ENCODE results near the gene PCNX2. TPM values are rescaled to one million over a fixed set of nuclear protein-coding genes. Genes with fewer than 3 reads are reported as not detected.

PCNX2 gene
- total RNA-seq, 3 donors from 2014 or later: 6.0 to 11.3 (median 8.5) TPM

DNA sequence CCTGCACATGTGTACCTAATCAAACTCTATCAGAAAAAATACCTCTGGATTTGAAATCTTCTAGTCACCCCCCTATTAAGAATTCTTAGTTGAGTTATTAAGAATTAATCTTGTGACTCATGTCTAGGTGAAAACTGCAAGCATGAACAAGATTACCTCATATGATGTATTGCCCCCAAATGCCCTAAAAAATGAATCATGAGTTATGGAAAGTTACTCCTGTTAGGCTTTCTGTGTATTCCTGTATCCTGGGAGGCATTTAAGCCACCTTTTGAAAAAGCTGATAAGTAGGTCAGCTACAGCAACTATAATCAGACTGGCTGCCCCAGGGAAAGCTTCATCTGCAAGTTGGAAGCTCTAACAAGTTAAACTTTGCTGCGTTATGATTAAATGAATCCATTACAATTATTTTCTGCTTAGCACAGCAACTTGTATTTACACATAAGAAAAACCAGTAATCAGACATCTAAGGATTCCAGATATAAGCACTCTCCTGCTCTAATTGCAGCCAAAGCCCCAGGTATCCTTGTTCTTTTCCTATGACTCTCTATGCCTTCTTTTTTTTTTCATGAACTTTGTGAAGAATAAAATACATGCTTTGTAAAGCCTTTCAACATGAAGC is 197.5 kb downstream of the PCNX2 start:
- TF ChIP-seq, protein P1, sequence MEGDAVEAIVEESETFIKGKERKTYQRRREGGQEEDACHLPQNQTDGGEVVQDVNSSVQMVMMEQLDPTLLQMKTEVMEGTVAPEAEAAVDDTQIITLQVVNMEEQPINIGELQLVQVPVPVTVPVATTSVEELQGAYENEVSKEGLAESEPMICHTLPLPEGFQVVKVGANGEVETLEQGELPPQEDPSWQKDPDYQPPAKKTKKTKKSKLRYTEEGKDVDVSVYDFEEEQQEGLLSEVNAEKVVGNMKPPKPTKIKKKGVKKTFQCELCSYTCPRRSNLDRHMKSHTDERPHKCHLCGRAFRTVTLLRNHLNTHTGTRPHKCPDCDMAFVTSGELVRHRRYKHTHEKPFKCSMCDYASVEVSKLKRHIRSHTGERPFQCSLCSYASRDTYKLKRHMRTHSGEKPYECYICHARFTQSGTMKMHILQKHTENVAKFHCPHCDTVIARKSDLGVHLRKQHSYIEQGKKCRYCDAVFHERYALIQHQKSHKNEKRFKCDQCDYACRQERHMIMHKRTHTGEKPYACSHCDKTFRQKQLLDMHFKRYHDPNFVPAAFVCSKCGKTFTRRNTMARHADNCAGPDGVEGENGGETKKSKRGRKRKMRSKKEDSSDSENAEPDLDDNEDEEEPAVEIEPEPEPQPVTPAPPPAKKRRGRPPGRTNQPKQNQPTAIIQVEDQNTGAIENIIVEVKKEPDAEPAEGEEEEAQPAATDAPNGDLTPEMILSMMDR (IDR thresholded peaks at IDR 0.05): no peak
- Histone ChIP-seq H3K9me3 (no peaks in the 10 kb centered on the region), H3K4me3 (no peak overlapping the region), H3K36me3 (ENCODE audit: low read depth) (no peaks in the 10 kb centered on the region), H3K4me1 (ENCODE audit: low read depth) (no peaks in the 10 kb centered on the region)
- DNase-seq (no peak), ATAC-seq (no peak)
- intact Hi-C loops (cut with DNase I, micrococcal nuclease): no loop called here

DNA sequence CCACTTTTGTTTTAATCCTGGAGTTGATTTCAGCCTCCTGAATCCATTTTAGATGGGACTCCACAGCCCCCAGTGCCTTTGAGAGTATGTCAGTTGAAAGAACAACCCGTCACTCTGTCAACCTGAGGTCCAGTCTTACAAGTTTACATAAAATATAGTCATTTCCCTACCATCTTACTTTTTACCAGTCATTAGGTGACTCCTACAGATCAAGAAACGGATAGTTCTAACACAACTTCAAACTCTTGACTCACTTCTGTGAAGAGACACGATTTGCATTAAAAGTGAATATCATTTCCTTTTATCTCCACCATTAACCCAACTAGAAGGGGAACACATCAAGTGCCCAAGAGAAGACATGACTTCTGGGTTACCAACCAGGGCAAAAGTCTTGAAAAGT is 198.0 kb downstream of the PCNX2 start:
- Histone ChIP-seq H3K36me3 (ENCODE audit: low read depth) (no peaks in the 10 kb centered on the region), H3K4me3 (no peak overlapping the region), H3K4me1 (ENCODE audit: low read depth) (no peaks in the 10 kb centered on the region), H3K9me3 (no peaks in the 10 kb centered on the region)
- no peak for ATAC-seq
- DNase-seq: no peak
- TF ChIP-seq, protein P1 (IDR thresholded peaks at IDR 0.05): no peak
- intact Hi-C loops (cut with DNase I, micrococcal nuclease): no loop called here

DNA sequence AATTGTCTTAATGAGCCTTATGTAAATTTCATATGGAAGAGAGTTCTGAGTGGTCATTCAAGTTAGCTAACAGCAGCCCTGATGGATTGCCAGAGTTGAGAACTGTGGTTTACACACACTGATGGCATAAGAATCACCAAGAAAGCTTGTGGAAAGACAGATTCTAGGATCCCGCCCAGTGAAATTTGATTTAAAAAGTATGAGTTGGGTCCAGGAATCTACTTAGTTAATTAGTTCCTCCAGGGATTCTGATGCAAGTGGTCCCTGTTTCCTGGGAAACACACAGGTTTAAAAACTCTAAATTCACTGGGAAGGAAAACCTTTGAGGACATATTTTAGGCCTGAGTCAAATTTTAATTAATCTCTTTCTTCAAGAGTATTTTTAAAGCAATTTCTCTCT is 200.8 kb downstream of the PCNX2 start:
- intact Hi-C loops (cut with DNase I, micrococcal nuclease): no loop called here
- Histone ChIP-seq H3K9me3 (no peaks in the 10 kb centered on the region), H3K36me3 (ENCODE audit: low read depth) (no peaks in the 10 kb centered on the region), H3K4me1 (ENCODE audit: low read depth) (no peaks in the 10 kb centered on the region), H3K4me3 (no peak overlapping the region)
- no peak for ATAC-seq
- no peak for DNase-seq
- TF ChIP-seq, protein P1 (IDR thresholded peaks at IDR 0.05): no peak

DNA sequence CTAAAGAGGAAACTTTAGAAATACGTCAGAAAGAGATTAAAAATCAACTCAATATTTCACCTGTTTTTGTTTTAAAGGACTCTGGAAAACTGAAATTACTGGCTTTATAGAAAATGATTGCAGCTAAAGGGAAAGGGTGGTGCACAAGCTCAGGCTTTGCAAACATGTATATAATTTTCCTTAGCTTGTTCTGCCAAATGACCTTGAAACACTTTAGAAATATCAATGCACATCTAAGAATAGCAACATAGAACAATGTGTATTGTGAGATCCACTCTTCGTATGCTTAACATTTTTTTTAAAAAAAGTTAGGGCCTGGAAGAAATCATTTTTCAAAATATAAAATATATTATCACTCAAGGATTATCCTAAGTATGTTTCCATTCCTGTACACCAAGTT is 201.3 kb downstream of the PCNX2 start:
- no peak for ATAC-seq
- TF ChIP-seq, protein P1 (IDR thresholded peaks at IDR 0.05): no peak

DNA sequence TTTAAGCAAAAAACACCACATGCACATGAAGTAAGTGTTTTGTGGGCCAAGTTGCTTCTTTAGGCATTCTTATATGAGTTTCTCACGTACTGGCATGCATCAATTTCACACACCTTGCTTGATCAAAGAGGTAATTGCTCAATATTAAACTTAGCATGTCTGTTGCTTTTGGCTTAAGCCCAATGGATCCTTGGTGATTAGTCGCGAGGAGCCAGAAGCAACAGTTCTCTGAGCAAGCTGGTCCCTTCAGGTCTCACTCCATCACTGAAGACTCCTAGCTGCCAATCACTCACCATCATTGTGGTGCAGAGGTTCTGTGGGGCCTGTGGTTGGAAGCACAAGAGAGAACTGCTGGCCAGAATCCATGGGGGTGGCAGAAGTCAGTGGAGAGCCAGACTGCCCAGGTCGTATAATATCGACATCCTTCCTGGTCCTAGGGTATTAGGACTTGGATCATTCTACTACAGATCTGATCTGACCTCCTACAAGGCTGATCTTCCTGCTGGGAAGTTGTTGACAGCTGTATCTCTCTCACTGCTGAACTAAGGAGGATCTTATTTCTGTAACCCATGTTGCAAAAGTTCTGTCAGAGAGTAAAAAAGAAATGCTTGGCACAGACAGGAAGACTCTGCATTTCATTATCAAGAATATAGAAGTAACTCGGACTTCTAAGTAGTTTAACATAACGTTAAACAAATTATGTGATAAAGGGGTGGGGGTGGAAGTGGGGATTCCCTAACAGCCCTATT is 204.6 kb downstream of the PCNX2 start:
- Histone ChIP-seq H3K4me1 (ENCODE audit: low read depth) (no peaks in the 10 kb centered on the region), H3K4me3 (no peak overlapping the region), H3K9me3 (no peaks in the 10 kb centered on the region), H3K36me3 (ENCODE audit: low read depth) (no peaks in the 10 kb centered on the region)
- TF ChIP-seq, protein P1 (IDR thresholded peaks at IDR 0.05): no peak
- ATAC-seq (no peak), DNase-seq (no peak)
- intact Hi-C loops (cut with DNase I, micrococcal nuclease): no loop called here

More for the DNA sequence above, 201.3 kb downstream of the PCNX2 start:
- Histone ChIP-seq H3K9me3 (no peaks in the 10 kb centered on the region), H3K4me1 (ENCODE audit: low read depth) (no peaks in the 10 kb centered on the region), H3K4me3 (no peak overlapping the region), H3K36me3 (ENCODE audit: low read depth) (no peaks in the 10 kb centered on the region)
- DNase-seq: no peak
- intact Hi-C loops (cut with DNase I, micrococcal nuclease): no loop called here
